Vagina (tissue), 2 donors: ENCODE measurements around the gene SQSTM1. TPM values are rescaled to one million over a fixed set of nuclear protein-coding genes. Genes with fewer than 3 reads are reported as not detected.

ENCODE experiments used
- DNase-seq, 2 donors: peaks; one replicate each; pipeline ENCODE4 v3.0.0-alpha.2; 2017; ENCODE audit errors: extremely low spot score in 2 of 2
- H3K27ac ChIP-seq: fragments of 200-600 bp; sonication (generic); one replicate; pipeline ENCODE4 v1.5.1; 2019
- H3K27me3 ChIP-seq: fragments of 200-600 bp; sonication (generic); one replicate; pipeline ENCODE4 v1.5.1; 2019
- H3K36me3 ChIP-seq, 2 donors: fragments of 200-600 bp; sonication (generic); one replicate each; pipeline ENCODE4 v1.5.1; 2017 to 2019
- H3K4me1 ChIP-seq: fragments of 200-600 bp; sonication (generic); one replicate; pipeline ENCODE4 v1.5.1; 2019
- H3K4me3 ChIP-seq, 2 donors: fragments of 200-600 bp; sonication (generic); 1 replicate in 1 of 2; 2 replicates in 1 of 2; pipeline ENCODE4 v1.5.1; 2016 to 2019
- H3K9me3 ChIP-seq: fragments of 200-600 bp; sonication (generic); one replicate; pipeline ENCODE4 v1.5.1; 2019
- CTCF ChIP-seq, 3 experiments: fragments of 450-650 bp in 2 of 3; fragments of 200-600 bp in 1 of 3; sonication (generic) in 1 of 3; IDR thresholded peaks; one replicate each; pipeline ENCODE4 v1.5.1; 2017 to 2019; ENCODE audit warnings: antibody characterized with exemption in 3 of 3, mild to moderate bottlenecking in 2 of 3, moderate library complexity in 2 of 3
- POLR2A ChIP-seq, 2 donors: fragments of 450-650 bp; IDR thresholded peaks; one replicate each; pipeline ENCODE4 v1.6.1; 2017; ENCODE audit warnings: antibody characterized with exemption in 2 of 2, mild to moderate bottlenecking in 2 of 2, moderate library complexity in 2 of 2
- POLR2AphosphoS5 ChIP-seq, 2 donors: sonication (generic); formaldehyde crosslinking; IDR thresholded peaks; one replicate each; pipeline ENCODE4 v1.9.0; 2017; ENCODE audit warnings: antibody characterized with exemption in 2 of 2, mild to moderate bottlenecking in 2 of 2, low read depth in 1 of 2; ENCODE audit not compliant: insufficient read depth in 1 of 2
- intact Hi-C: fragments of 100-400 bp; cut with DNase I; formaldehyde crosslinking; loops from one replicate; pipeline ENCODE4 v1.15.1; 2023
- total RNA-seq: library from RNA; depleted of rRNA; stranded (reverse); fragments of >200 nt; gene quantifications from one replicate; pipeline ENCODE4 v1.2.3, GENCODE V29; 2016

Gene SQSTM1
- total RNA-seq, 1 donor from 2014 or later: 373 TPM

- no peak for DNase-seq
- no peaks in the 10 kb centered on the region for H3K27me3 ChIP-seq
- H3K9me3 ChIP-seq: no peaks in the 10 kb centered on the region
- TF ChIP-seq POLR2AphosphoS5 (IDR thresholded peaks at IDR 0.05; ENCODE audit: insufficient read depth in 1 of 2, low read depth in 1 of 2) (no peak), POLR2A (IDR thresholded peaks at IDR 0.05) (no peak), CTCF (IDR thresholded peaks at IDR 0.05) (no peak)
- intact Hi-C loops: loop anchor here (10.0 kb wide), 2 partner anchors 55 to 105 kb away; partner anchors contain the start of genes MRNIP and TBC1D9B
- peaks cover 59% of the 10 kb centered on the region for H3K4me1 ChIP-seq
- H3K36me3 ChIP-seq: peaks cover 0 to 44% of the 10 kb centered on the region in 2 donors
- no peak overlapping the region for H3K4me3 ChIP-seq
- H3K27ac ChIP-seq: no peak overlapping the region
Observed at GRCh38 chr5:179800071-179800695, 20.5 kb upstream of the SQSTM1 start.

GRCh38 chr5:179800696-179801201 is 20.0 kb upstream of the SQSTM1 start:
- intact Hi-C loops: loop anchor here (10.0 kb wide), 2 partner anchors 54 to 104 kb away; partner anchors contain the start of genes MRNIP and TBC1D9B
- TF ChIP-seq POLR2A (IDR thresholded peaks at IDR 0.05) (no peak), CTCF (IDR thresholded peaks at IDR 0.05) (no peak), POLR2AphosphoS5 (IDR thresholded peaks at IDR 0.05; ENCODE audit: insufficient read depth in 1 of 2, low read depth in 1 of 2) (no peak)
- Histone ChIP-seq H3K4me1 (peaks cover 57% of the 10 kb centered on the region), H3K4me3 (no peak overlapping the region), H3K9me3 (no peaks in the 10 kb centered on the region), H3K27ac (no peak overlapping the region), H3K36me3 (peaks cover 0 to 44% of the 10 kb centered on the region in 2 donors), H3K27me3 (no peaks in the 10 kb centered on the region)
- no peak for DNase-seq

- TF ChIP-seq POLR2A (IDR thresholded peaks at IDR 0.05) (no peak), CTCF (IDR thresholded peaks at IDR 0.05) (peak; percentile 36 to 70 (median 51)), POLR2AphosphoS5 (IDR thresholded peaks at IDR 0.05; ENCODE audit: insufficient read depth in 1 of 2, low read depth in 1 of 2) (no peak)
- intact Hi-C loops: loop anchor here (10.0 kb wide), 2 partner anchors 53 to 103 kb away; partner anchors contain the start of genes MRNIP and TBC1D9B
- Histone ChIP-seq H3K9me3 (no peaks in the 10 kb centered on the region), H3K4me3 (no peak overlapping the region), H3K4me1 (peaks cover 52% of the 10 kb centered on the region), H3K36me3 (peaks cover 0 to 44% of the 10 kb centered on the region in 2 donors), H3K27me3 (no peaks in the 10 kb centered on the region), H3K27ac (no peak overlapping the region)
- DNase-seq: no peak
Observed at GRCh38 chr5:179801304-179802206, 19.1 kb upstream of the SQSTM1 start.

- TF ChIP-seq CTCF (IDR thresholded peaks at IDR 0.05) (no peak), POLR2AphosphoS5 (IDR thresholded peaks at IDR 0.05; ENCODE audit: insufficient read depth in 1 of 2, low read depth in 1 of 2) (no peak)
- Histone ChIP-seq H3K27me3 (no peaks in the 10 kb centered on the region), H3K36me3 (peaks cover 0 to 42% of the 10 kb centered on the region in 2 donors), H3K4me3 (no peak overlapping the region), H3K9me3 (no peaks in the 10 kb centered on the region), H3K4me1 (peaks cover 46% of the 10 kb centered on the region), H3K27ac (no peak overlapping the region)
- intact Hi-C loops: loop anchor here (10.0 kb wide), 2 partner anchors 52 to 102 kb away; partner anchors contain the start of genes MRNIP and TBC1D9B
- DNase-seq: no peak
Observed at GRCh38 chr5:179802207-179802883, 18.4 kb upstream of the SQSTM1 start.
